Bronchial epithelial cell (primary cell): ENCODE data around the gene PRDX2. TPM values are rescaled to one million over a fixed set of nuclear protein-coding genes. Genes with fewer than 3 reads are reported as not detected.

Experiments
- DNase-seq: peaks from one replicate; pipeline ENCODE4 v3.0.0-alpha.2; 2010; ENCODE audit warnings: low read depth
- FAIRE-seq: peaks from 2 replicates; lab custom pipeline; 2011; peaks lifted over from hg19 to GRCh38; lab: Jason Lieb, UNC
- H3K27me3 ChIP-seq: 2 replicates; pipeline ENCODE4 v1.5.1; 2011; ENCODE audit warnings: low read length; ENCODE audit not compliant: control insufficient read depth, insufficient read depth
- H3K36me3 ChIP-seq: 2 replicates; pipeline ENCODE4 v1.5.1; 2011; ENCODE audit warnings: low read length; ENCODE audit not compliant: control insufficient read depth, insufficient read depth
- H3K4me3 ChIP-seq: 2 replicates; pipeline ENCODE4 v1.5.1; 2011; ENCODE audit warnings: mild to moderate bottlenecking, low read depth, low read length, control low read depth
- CTCF ChIP-seq: IDR thresholded peaks from 2 replicates; pipeline ENCODE4 v1.5.1; 2011; ENCODE audit warnings: mild to moderate bottlenecking, moderate library complexity, low read length, control low read depth, inconsistent platforms; ENCODE audit not compliant: insufficient read depth, severe bottlenecking
- total RNA-seq: library from RNA; depleted of rRNA; stranded (reverse); fragments of >200 nt; gene quantifications from 2 replicates; pipeline ENCODE4 v1.2.1, GENCODE V29; 2014

Gene PRDX2
- total RNA-seq, 1 donor from 2014 or later, result 157 TPM

- Histone ChIP-seq H3K27me3 (no peaks in the 10 kb centered on the region), H3K36me3 (peaks cover 25% of the 10 kb centered on the region), H3K4me3 (no peak overlapping the region)
- FAIRE-seq (peak; percentile 32), DNase-seq (no peak)
- no peak for TF ChIP-seq CTCF
Measured at GRCh38 chr19:12764698-12765097, 36.9 kb downstream of the PRDX2 start.

- no peak for FAIRE-seq
- no peak overlapping the region for H3K4me3 ChIP-seq
- DNase-seq, result no peak
- no peaks in the 10 kb centered on the region for H3K27me3 ChIP-seq
- no peak for TF ChIP-seq CTCF
- H3K36me3 ChIP-seq, result peaks cover 23% of the 10 kb centered on the region
Measured at GRCh38 chr19:12763100-12763499, 38.5 kb downstream of the PRDX2 start.

GRCh38 chr19:12759686-12760085 lies 41.9 kb downstream of the PRDX2 start:
- H3K36me3 ChIP-seq, result peaks cover 10% of the 10 kb centered on the region
- no peak overlapping the region for H3K4me3 ChIP-seq
- no peak for DNase-seq
- no peak for FAIRE-seq
- no peaks in the 10 kb centered on the region for H3K27me3 ChIP-seq
- TF ChIP-seq CTCF, result no peak

GRCh38 chr19:12757544-12758274 lies 43.9 kb downstream of the PRDX2 start:
- Histone ChIP-seq H3K36me3 (peaks cover 2% of the 10 kb centered on the region), H3K27me3 (no peaks in the 10 kb centered on the region), H3K4me3 (peak overlapping the region; percentile 23)
- FAIRE-seq (no peak), DNase-seq (peak; percentile 40)
- TF ChIP-seq CTCF, result peak; percentile 99

- no peak for FAIRE-seq
- Histone ChIP-seq H3K36me3 (no peaks in the 10 kb centered on the region), H3K4me3 (no peak overlapping the region), H3K27me3 (peaks cover 2% of the 10 kb centered on the region)
- TF ChIP-seq CTCF, result no peak
- no peak for DNase-seq
Measured at GRCh38 chr19:12756150-12756883, 45.3 kb downstream of the PRDX2 start.
